Liver (tissue), 3 donors: Measurements from ENCODE around the gene RHOT2.

Source experiments
- ATF3 ChIP-seq: IDR thresholded peaks from 2 replicates; pipeline ENCODE4 v1.6.1; 2016; ENCODE audit warnings: antibody characterized with exemption
- CTCF ChIP-seq: fragments of 150-350 bp; IDR thresholded peaks from 2 replicates; pipeline ENCODE4 v1.5.1; 2017; ENCODE audit warnings: improper control_type of control experiment, low read depth, low read length; ENCODE audit not compliant: missing input control
- FOXA1 ChIP-seq: IDR thresholded peaks from 2 replicates; pipeline ENCODE4 v1.6.1; 2016; ENCODE audit warnings: antibody characterized with exemption
- HNF4G ChIP-seq: IDR thresholded peaks from 2 replicates; pipeline ENCODE4 v1.6.1; 2016; ENCODE audit warnings: antibody characterized with exemption
- JUND ChIP-seq, 2 donors: IDR thresholded peaks; 2 replicates each; pipeline ENCODE4 v1.6.1; 2016; ENCODE audit warnings: antibody characterized with exemption in 2 of 2
- MAX ChIP-seq: IDR thresholded peaks from 2 replicates; pipeline ENCODE4 v1.6.1; 2016; ENCODE audit warnings: antibody characterized with exemption
- NR2F2 ChIP-seq: IDR thresholded peaks from 2 replicates; pipeline ENCODE4 v1.6.1; 2016; ENCODE audit warnings: antibody characterized with exemption
- RAD21 ChIP-seq, 2 donors: IDR thresholded peaks; 2 replicates each; pipeline ENCODE4 v1.6.1; 2016; ENCODE audit warnings: antibody characterized with exemption in 2 of 2, mild to moderate bottlenecking in 2 of 2
- RXRA ChIP-seq, 2 donors: IDR thresholded peaks; 2 replicates each; pipeline ENCODE4 v1.6.1; 2017 to 2018; ENCODE audit warnings: antibody characterized with exemption in 2 of 2, mild to moderate bottlenecking in 1 of 2
- SP1 ChIP-seq: IDR thresholded peaks from 2 replicates; pipeline ENCODE4 v1.6.1; 2018; ENCODE audit warnings: antibody characterized with exemption, mild to moderate bottlenecking
- TAF1 ChIP-seq: conservative IDR thresholded peaks from 2 replicates; pipeline ENCODE4 v1.6.1; 2016; ENCODE audit warnings: antibody characterized with exemption, mild to moderate bottlenecking
- YY1 ChIP-seq: IDR thresholded peaks from 2 replicates; pipeline ENCODE4 v1.6.1; 2016; ENCODE audit warnings: antibody characterized with exemption, mild to moderate bottlenecking
- ZBTB33 ChIP-seq: IDR thresholded peaks from 2 replicates; pipeline ENCODE4 v1.6.1; 2016; ENCODE audit warnings: antibody characterized with exemption
- donor health status: healthy.
- donor health status: healthy.

- no peak for TF ChIP-seq CTCF
- TF ChIP-seq YY1, result no peak
- no peak for TF ChIP-seq SP1
- no peak for TF ChIP-seq ATF3
- TF ChIP-seq FOXA1, result no peak
- TF ChIP-seq RXRA (IDR thresholded peaks at IDR 0.05), result no peak
- no peak for TF ChIP-seq MAX
- TF ChIP-seq TAF1, result no peak
- TF ChIP-seq JUND (IDR thresholded peaks at IDR 0.05), result no peak
- no peak for TF ChIP-seq NR2F2
- no peak for TF ChIP-seq RAD21 (IDR thresholded peaks at IDR 0.05)
- no peak for TF ChIP-seq HNF4G
- no peak for TF ChIP-seq ZBTB33
Measured at GRCh38 chr16:634996-635395, 32.9 kb upstream of the RHOT2 start.
